ENCODE results near the gene NRN1L.
A peak's percentile ranks its signal among the peaks of the same experiment; 100 is the strongest.
"Not testable (repeated sequence)": the region's sequence is repeated elsewhere in the genome, so short reads cannot be mapped to it uniquely, and the experiment has no call there.

Gene NRN1L

DNA sequence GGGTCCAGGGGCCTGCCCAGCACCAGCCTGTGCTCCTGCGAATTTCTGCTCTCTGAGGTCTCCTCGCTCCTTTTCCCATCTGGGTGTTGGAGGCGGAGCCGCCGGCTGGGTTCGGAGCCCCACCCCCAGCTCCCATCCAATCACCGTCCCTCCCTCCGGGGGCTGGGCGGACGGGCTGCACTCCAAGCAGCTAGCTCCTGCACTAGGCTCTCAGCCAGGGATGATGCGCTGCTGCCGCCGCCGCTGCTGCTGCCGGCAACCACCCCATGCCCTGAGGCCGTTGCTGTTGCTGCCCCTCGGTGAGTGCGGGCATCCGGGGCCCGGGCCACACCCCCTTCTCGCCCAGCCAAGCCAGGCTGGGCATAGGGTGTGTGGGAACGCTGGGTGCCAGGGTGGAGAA lies at the start of gene NRN1L:
Gene NRN1L (plus strand): TSS at position 202 of the 400 bp plus-strand sequence. CDS start 19 bp downstream, at position 221.
- peak; percentile 97 for DNase-seq (ENCODE audit: low spot score)

DNA sequence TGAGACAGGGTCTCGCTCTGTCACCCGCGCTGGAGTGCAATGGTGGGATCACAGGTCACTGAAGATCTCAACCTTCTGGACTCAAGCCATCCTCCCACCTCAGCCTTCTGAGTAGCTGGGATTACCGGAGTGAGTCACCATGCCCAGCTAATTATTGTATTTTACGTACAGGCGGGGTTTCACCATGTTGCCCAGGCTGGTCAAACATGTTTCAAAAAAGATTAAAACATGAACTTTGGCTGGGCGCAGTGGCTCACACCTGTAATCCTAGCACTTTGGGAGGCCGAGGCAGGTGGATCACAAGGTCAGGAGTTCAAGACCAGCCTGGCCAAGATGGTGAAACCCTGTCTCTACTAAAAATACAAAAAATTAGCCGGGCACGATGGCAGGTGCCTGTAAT lies 47.5 kb upstream of the NRN1L start:
- DNase-seq (ENCODE audit: low spot score), result not testable (repeated sequence)

DNA sequence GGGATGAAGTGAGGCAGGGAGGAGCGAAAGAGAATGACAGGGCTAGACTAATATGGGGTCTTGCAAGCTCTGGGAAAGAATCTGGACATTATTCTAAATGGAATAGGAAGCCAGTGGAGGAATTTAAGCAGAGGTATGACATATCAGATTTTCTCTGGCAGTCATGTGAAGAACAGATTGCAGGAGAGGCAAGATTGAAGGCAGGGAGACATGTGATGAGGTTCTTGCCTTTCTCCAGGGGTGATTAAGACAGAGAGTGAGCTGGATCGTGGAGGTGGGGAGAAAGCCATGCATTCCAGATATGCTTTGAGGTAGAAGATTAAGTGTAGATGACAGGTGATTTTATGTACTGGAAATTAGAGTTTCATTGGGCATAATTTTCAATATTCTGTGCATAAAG lies 46.9 kb upstream of the NRN1L start:
- no peak for DNase-seq (ENCODE audit: low spot score)

DNA sequence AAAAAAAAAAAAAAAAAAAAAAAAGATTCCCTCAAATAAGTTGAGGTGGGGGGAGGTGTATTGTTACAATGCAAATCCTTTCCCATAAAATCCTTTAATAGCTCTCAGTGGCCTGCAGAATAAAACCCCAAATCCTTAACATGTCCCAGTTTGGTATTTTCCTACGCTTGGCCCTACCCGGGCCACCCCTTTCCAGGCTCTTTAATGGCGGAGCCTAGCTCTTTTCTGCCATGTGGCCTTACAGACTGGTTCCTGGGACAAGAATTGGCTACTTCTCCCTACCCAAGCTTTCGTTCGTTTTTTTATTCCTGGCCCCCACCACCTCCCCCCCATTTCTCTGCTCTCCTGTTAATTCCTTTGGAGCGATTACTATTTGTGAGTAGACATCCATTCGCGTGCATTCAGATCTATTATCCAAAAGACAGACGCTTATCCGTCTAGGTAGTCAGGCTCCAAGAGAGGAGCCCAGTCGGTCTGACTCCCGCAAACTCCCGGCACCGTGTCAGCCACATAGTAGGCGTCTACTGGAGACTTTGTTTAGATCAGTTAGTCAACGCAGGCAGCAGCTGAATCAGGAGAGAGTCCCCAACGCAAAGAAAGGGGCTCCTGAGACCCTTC lies 43.4 kb upstream of the NRN1L start:
- DNase-seq (ENCODE audit: low spot score), result no peak

DNA sequence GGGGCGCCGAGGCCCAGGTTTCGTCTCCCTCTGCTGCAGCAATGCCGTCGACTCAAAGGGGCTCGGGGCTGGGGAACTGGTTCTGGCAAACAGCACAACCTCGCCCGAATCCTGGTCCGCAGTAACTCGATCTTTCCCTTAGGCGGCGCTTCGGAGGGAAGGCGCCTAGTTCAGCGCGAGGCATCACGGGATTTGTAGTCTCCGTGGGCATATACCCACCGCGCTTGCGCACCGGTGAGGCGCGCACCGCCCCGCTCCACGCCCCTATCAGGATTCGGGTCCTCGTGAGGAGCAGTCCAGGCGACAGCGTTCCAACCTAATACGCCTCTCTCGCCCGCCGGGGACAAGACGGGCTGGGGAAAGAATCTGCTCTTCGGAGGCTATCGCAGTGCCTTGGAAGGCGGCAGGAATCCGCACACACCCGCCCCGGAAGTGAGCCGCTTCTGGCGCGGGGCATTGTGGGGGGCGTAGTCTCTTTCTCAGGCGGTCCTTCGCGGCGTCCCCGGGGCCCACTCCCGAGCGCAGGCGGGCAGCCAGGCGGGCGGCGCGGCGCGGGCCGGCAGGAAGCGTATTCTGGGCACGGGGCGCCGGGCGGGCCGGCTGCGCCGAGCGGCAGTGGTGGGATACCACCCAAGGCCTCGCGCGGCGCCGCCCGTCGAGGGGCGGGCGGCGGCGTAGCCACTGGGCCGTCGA lies 42.7 kb upstream of the NRN1L start, which contains the start of gene THAP11:
Gene THAP11 (plus strand): TSS at position 505 of the 693 bp plus-strand sequence. CDS start 235 bp downstream, outside the sequence.
- peak; percentile 96 for DNase-seq (ENCODE audit: low spot score)

DNA sequence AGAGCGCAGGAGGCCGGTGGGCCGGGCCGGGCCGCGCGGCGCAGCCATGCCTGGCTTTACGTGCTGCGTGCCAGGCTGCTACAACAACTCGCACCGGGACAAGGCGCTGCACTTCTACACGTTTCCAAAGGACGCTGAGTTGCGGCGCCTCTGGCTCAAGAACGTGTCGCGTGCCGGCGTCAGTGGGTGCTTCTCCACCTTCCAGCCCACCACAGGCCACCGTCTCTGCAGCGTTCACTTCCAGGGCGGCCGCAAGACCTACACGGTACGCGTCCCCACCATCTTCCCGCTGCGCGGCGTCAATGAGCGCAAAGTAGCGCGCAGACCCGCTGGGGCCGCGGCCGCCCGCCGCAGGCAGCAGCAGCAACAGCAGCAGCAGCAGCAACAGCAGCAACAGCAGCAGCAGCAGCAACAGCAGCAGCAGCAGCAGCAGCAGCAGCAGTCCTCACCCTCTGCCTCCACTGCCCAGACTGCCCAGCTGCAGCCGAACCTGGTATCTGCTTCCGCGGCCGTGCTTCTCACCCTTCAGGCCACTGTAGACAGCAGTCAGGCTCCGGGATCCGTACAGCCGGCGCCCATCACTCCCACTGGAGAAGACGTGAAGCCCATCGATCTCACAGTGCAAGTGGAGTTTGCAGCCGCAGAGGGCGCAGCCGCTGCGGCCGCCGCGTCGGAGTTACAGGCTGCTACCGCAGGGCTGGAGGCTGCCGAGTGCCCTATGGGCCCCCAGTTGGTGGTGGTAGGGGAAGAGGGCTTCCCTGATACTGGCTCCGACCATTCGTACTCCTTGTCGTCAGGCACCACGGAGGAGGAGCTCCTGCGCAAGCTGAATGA lies 42.0 kb upstream of the NRN1L start:
- peak; percentile 73 for DNase-seq (ENCODE audit: low spot score)

DNA sequence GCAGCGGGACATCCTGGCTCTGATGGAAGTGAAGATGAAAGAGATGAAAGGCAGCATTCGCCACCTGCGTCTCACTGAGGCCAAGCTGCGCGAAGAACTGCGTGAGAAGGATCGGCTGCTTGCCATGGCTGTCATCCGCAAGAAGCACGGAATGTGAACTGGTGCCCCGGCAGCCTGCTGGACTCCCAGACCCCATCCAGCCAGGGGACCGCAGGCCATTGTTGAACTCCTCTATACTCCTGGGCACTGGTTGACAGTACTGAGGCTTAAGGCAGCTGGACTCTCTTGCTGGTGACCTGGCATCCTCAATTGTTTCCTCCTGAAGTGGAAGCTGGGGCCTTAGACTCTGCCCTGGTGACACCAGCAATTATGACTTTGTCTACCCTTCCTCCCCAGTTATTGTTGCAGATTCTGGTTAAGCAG lies 41.3 kb upstream of the NRN1L start:
- no peak for DNase-seq (ENCODE audit: low spot score)

DNA sequence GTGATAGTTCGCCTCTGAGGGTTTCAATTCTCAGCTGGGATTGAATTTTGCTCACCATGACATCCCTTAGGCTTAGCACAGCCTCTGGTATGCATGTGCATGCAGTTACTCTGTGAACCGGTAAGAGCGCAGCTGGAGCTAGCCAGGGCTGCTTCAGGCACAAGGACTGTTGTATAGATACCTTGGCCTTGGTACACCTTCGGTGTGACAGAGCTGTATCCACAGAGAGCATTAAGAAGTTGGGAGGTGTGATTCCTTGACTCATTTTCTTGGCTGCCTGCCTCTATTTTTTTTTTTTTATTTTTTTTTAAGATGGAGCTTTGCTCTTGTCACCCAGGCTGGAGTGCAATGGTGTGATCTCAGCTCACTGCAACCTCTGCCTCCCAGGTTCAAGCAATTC lies 40.2 kb upstream of the NRN1L start:
- no peak for DNase-seq (ENCODE audit: low spot score)

DNA sequence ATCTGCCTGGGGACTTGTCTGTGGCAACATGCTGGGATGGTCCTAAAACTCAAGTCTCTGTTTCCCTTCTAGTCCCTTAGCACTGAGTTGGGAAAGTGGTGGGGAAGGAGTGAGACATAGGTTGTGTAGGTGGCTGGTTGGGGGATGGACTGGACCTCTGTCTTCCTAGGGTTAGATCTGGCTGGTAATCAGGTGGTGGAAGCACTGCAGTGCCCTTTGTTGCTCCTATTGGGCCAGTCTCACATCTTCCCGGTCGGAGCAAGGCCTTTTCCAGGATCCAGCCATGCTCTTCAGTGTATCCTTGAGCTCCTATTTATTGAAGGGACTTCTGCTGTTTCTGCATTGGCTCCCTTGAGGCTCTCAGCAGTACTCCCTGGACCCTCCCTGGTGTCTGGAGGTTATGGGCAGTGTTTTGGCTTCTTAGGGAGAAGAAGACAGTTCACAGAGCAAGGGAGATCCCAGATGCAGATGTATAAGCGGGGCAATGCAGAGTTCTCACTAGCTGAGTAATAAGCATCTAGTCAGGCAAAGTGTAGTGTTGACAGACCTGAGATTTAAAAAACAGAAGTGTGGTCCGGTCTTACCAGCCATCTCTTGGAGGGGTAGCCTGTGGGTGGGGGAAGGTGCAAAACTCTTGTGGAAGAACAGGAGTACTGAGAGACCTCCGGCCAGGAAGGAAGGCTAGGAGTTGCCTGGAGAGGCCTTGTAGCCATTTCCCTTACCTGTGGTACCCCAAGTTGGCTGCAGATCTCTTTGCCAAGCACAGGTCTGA lies 39.2 kb upstream of the NRN1L start:
- DNase-seq (ENCODE audit: low spot score), result no peak

DNA sequence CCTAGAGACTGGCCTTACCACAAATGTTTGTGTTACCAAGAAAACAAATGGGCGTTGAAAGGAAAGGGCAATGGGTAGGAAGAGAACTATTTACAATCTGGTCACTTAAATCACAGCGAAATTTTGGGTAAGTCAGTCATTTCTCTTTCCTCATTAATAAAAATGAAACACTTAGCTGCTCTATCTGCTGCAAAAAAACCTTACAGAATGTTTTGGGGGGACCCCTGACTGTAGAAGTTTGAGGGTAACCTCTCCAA lies 38.7 kb upstream of the NRN1L start:
- DNase-seq (ENCODE audit: low spot score), result no peak

DNA sequence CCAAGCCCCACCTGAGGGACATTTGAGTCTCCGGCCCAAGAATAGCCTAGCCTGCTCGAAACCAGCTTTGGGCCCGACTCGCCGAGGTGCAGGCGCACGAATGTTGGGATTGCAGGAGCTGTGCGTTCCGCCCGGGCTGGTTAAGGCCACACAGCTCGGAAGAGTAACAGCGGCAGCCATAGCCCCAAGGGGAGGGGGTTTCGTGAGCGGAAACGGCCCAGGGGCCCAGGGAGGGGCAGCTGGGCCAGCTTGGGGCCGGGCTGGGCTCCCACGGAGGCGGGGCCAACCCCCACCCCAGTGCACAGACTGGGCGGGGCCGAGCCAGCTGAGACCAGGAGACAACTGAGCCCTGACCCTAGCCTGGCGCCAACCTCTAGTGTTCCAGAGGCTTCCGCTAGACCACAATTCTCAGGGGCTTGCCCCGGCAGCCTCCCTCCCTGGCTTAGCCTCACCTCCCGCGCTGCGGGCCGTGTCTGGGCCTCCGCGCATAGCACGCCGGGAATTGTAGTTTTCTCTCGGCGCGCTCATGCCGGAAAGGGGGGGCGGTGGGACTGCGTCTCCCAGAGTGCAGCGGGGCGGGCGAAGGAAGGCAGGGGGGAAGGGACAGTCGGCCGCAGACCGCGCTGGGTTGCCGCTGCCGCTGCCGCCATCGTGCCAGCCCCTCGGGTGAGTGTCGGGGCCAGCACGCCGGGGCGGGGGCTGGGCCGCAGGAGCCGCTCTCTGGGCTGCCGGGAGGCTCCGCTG lies 38.2 kb upstream of the NRN1L start, which contains the start of gene NUTF2:
Gene NUTF2 (plus strand): TSS at position 614 of the 744 bp plus-strand sequence. CDS start 18,198 bp downstream, outside the sequence.
- peak; percentile 95 for DNase-seq (ENCODE audit: low spot score)

DNA sequence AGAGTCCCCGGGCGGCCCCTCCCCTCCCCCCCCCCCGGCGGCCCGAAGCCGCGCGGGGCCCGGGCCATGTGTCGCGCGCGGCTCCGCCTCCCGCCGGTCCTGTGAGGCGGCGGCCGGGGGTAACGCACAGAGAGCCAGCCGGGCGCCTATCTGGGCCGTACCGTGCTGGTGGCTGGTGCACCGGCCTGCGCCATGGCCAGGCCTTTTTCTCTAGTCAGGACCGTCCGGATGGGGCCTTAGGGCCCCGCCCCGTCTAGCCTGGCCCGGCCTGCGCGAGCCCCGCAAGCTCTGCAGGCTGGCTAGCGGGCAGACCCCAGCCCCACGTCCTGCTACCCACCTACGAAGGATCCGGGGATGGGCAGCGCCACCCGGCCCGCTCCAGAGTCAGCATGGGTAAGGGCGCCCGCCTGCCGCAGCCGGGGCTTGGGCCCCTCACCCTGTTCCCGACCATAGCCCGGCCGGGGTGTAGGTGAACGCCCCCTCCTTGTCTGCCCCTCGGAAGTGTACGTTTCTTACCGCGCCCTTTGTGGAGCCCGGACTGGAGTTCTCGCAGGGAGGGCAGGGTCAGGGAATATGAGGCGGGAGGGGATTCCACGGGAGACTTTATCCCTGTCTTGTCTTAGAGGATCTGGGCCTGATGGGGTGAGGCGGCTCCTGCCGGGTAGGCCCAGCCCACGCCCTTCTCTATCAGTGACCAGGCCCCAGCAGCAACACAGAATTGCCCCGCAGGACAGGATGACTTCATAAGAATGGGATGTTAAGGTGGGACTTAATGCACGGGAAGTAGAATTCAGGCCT lies 37.4 kb upstream of the NRN1L start, which contains the start of gene CENPT:
Gene CENPT (minus strand): TSS at position 630 of the 798 bp plus-strand sequence. CDS start 13,834 bp downstream, outside the sequence.
- peak; percentile 64 for DNase-seq (ENCODE audit: low spot score)

DNA sequence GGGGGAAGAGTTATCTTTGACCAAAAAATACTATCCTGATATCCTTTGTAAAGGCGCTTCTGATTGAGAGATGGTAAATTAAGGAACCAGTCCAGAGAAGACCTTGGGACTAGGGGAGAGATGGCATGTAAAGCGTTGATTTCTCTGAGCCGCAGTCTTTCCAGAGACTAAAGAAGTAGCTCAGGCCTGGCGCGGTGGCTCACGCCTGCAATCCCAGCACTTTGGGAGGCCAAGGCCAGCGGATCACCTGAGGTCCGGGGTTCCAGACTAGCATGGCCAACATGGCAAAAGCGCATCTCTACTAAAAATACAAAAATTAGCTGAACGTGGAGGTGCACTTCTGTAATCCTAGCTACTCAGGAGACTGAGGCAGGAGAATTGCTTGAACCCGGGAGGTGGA lies 36.6 kb upstream of the NRN1L start:
- DNase-seq (ENCODE audit: low spot score), result no peak

DNA sequence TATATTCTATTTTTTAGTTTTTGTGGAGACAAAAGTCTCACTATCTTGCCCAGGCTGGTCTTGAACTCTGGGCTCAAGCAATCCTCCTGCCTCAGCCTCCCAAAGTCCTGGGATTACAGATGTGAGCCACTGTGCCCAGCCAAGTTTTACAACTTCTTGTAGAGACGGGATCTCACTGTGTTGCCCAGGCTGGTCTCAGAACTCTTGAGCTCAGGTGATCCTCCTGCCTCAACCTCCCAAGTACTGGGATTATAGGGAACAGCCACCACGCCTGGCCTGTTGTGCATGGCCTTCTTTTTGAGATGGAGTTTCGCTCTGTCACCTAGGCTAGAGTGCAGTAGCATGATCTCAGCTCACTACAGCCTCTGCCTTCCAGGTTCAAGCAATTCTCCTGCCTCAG lies 31.0 kb upstream of the NRN1L start:
- DNase-seq (ENCODE audit: low spot score), result no peak

DNA sequence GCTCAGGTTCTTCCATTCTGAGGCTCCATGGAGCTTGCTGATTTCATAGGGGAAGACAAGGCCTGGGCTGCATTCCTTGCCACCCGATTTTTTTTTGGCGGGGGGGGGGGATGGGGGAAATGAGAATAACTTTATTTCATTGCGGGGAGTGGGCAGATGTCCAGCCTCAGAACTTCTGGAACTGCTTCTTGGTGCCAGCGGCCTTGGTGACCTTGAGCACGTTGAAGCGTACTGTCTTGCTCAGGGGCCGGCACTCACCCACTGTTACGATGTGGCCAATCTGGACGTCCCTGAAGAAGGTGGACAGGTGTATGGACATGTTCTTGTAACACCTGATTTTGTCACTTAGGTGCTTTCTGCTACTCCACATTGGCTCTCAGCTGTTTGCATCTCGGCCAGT lies 28.9 kb upstream of the NRN1L start:
- DNase-seq (ENCODE audit: low spot score), result no peak

DNA sequence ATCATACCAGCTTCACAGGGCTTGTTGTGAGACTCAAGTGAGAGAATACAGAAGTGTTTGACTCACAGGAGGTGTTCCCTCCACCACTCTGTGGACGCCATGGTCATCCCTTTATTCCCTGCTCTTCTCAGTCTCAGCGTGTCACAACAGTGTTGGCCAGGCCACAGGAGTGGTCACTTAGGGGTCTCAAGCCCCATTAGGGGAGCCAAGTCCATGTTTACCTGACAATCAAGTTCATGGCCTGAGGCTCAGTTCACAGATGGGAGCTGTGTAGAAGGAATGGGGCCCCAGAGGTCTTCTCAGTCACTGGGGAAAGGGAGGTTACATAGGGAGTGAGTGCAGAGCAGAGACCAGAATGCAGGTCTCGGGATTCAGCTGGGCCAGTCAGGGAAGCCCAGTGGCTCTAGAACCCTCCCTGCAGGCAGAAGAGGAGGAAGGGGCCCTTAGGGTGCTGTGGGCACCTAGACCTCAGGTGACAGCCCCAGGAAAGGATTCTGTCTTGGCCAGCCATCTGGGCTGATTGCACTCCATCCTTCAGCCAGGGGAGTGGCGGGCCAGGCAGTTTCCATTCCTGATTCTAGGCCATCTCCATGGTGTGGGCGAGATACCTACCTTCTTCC lies 27.6 kb upstream of the NRN1L start:
- no peak for DNase-seq (ENCODE audit: low spot score)

DNA sequence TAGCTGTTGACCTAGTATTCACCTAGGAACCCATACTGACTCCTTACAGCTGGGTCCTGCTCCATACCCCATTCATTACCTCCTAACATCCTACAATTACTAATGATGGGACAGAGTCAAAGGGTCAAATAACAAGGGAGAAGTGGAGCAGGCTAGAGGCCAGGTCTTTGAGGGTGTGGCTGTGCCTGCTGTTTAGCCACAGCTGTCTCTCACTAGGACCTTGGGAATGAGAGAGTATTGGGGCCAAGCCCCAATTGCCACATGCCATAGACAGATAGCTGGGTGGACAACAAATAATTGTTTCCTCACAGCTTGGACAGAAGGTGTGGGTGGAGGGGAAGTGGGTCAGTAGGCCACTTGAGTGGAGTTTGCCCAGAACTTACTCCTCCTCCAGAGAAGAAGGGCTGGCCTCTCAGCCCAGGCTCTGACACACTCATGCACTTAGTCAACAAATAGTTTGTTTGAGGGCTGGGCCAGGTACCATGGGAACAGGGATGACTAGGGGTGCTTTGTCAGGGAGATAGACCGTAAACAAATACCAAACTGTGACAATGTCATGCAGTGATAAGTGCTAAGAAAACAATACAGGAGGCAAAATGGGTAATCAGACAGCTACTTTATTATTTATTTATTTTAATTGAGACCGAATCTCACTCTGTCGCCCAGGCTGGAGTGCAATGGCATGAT lies 27.0 kb upstream of the NRN1L start:
- DNase-seq (ENCODE audit: low spot score), result no peak

DNA sequence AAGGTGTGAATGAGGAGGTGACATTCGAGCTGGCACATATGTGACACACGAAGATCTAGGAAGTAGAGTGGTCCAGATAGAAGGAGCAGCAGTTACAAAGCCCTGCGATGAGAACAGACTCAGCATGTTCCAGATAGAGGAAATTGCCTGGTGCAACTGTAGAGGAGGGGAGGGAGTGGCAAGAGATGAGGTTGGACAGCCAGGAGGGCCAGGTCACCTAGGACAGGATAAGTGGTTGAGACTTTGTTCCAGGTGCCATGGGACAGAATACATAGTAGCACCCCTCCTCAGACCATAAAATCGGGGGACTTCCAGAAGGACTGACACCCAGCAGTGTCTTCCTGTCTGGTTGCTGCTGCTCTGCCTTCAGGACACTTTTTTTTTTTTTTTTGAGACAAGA lies 26.2 kb upstream of the NRN1L start:
- DNase-seq (ENCODE audit: low spot score), result no peak
